GM21423 (cell line): ENCODE measurements around the gene AXIN1.

ENCODE experiments used
- ATAC-seq: cut with Tn5 transposase; IDR thresholded peaks from one replicate; pipeline ENCODE4 v1.9.1; 2021; ENCODE audit warnings: mild to moderate bottlenecking, moderate library complexity; ENCODE audit not compliant: unreplicated experiment

The AXIN1 gene

DNA sequence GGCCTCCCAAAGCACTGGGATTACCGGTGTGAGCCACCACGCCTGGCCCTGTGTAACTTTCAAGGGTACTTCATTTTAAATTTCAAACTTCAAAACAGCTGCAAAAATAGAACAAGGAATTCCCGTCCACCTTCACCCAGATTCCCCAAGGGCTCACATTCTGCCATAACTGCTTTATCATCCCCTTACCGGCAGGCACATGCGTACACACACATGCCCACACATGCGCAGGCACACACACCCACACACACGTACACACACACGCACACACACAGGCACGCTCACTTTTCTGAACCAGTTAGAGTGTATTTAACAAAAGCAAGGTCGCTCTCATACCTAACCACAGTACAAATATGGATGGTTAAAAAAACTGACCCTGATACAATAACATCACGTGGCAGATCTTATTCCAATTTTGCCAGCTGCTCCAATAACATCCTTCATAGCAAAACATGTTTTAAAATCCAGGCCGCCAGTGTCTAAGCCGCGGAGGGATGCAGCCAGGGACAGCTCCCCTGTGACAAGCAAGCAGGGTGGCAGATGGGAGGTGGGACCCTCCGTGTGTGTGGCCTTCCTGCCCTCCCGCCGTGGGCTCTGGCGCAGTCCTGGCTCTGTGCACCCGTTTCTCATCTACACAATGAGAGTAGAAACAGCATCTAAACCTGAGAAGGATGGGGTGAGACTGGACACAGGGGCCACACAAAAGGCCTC, 46.5 kb downstream of the AXIN1 start:
- ATAC-seq = no peak

DNA sequence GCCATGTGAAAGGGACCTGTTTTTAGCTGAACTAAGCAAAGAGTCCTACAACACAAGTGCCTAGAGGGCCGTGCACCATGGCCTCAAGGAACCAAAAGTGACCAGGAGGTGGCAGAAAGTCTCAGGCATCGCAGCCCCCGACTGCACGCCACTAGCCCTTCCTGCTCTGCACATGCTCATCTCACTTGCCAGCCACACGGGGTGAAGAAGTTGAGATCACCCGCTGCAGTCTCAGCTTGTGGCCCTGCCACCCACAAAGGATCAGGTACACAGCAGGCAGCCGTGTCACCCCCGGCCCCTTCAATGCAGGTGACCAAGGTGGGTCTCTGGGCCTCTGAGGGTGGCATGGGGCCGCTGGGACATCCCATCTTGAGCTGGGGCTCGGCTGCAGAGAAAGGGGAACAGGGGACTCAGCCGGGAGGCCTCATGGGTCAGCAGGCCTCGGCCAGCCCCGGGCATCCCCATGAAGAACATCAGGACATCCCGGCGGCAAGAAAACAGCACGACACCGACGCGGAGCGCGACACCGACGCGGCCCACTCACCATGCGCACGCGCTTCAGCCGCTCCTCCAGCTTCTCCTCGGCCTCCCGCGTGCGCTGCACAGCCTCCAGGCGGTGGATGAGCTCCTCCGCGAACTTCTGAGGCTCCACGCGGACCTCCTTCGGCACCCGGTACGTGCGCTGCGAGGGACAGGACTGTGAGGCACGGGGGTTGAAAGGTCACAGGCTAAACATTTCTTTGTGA, 48.6 kb downstream of the AXIN1 start:
- no peak for ATAC-seq

- ATAC-seq = no peak
Observed at GRCh38 chr16:301950-302349, 50.6 kb downstream of the AXIN1 start.

- ATAC-seq = no peak
Observed at GRCh38 chr16:301235-301634, 51.3 kb downstream of the AXIN1 start.

- no peak for ATAC-seq
Observed at GRCh38 chr16:297832-298231, 54.7 kb downstream of the AXIN1 start.

- ATAC-seq = no peak
Observed at GRCh38 chr16:296806-297510, 55.6 kb downstream of the AXIN1 start.

GRCh38 chr16:296276-296675, 56.2 kb downstream of the AXIN1 start:
- no peak for ATAC-seq

DNA sequence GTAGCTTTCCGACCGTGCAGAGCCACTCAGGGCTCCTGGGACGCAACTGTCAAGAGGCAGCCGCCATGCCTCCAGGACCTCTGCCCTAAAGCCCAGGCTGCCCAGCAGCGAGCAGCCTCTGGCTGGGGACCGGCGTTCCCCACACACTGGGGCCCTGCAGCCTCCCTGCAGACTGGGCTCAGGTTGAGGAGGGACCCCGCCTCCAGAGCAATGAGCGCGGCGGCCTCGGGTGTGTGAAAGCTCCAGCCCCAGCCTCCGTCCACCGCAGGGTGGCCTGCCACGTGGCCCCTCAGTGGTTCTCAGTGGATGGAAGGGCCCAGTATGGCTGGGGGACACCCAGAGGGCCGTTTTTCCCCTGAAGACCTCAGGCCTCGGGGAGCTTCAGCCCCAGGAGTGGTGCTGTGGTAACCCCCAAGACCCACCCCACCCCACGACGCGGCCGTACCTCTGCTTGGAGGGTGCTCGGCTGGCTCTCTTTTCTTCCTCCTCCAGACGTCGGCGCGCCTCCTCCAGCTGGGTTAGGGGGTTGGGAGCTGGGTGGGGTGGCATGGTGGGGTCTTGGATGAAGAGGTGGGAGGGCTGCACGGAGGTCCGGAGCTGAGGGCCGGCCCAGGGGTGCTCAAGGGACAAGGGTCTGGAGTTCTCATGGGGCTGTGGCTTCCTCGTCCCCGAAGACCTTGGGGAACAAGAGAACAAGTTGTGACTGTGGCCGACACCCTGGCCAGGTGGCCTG, 59.3 kb downstream of the AXIN1 start:
- ATAC-seq = no peak

DNA sequence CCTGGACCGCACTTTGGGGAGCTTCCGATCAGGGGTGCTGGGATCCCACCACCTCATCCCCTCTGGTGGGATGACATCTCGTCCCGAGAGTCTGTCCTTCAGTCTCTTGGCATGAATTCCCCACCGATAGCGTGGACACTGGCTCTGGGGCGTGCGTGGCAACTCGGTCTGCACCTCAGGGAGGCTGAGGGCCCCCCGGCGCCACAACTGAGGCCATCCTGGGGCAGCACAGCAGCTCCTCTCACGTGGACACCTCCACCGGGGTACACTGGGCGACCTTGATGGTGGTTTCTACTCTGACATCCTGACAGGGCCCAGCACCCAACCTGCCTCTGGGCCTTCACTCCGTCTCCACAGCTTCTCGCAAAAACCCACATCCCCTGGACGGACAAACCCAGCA, 61.0 kb downstream of the AXIN1 start:
- no peak for ATAC-seq

GRCh38 chr16:290681-291405, 61.7 kb downstream of the AXIN1 start:
- no peak for ATAC-seq

- ATAC-seq = no peak
Observed at GRCh38 chr16:290015-290680, 62.4 kb downstream of the AXIN1 start.

DNA sequence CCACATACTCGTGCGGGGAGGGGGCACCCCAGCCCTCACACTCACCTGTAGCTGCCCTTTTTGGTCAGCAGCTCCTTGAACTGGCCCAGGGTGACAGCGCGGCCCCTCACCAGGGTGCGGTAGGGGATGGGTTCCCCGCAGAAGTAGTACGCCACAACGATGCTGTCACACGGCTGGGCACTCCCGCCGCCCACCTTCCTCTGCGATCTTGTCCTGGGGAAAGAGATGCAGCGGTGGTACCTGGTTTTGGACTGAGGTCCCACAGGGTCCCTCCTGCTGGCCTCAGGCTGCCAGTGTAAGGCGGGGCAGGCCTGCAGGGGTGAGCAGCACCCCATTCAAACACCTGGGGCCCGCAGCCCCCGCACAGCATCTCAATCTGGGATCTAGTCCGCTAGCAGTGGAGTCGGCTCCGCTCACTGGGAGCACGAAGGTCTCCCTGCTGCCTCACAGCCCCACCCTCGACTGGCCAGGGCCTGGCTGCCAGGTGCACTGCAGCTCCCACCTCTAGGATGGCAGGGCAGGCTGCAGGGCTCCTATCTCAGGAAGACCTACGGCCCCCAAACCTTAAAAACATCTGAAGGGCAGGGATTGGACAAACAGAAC, 63.0 kb downstream of the AXIN1 start:
- no peak for ATAC-seq

DNA sequence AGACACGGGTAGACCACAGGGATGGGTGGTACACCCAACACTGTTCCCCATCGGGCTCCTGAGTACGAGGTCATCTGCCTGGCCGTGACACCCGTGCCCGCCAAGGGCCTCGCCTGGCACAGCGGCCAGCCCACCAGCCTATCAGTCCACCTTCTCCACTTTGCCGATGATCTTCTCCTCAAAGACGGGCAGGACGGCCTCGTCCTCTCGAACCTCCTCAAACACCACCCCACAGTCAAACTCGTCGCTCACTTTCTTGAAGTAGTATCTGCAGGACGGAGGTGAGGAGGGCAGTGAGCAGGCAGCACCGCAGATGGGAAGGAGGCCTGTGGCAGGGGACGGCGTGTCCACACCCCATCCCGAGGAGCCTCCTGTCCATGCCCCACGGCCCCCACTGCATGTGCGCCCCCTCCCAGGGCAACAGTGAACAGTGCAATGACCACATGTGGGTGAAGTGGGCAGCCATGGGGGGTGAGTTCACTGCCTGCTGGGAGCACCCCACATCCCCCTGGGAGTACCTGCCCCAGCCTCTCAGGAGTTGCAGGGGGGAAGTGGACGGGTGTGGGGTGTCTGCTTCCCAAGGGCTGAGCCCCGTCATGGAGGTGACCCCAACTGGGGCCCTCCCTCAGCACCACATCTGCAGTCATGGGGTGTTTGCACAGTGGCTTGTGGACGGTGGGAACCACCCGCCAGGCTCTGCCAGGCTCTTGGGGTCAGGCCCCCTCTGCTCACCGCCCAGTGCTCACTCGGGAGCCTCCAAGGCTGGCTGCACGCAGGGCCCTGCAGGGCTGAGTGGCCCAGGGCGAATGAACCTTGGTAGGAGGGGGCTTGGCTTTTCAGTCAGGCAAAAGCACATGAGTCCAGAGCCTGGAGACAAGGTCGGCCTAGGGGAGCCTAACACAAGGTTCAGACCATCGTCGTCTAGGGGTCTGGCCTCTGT, 64.3 kb downstream of the AXIN1 start:
- ATAC-seq = no peak

DNA sequence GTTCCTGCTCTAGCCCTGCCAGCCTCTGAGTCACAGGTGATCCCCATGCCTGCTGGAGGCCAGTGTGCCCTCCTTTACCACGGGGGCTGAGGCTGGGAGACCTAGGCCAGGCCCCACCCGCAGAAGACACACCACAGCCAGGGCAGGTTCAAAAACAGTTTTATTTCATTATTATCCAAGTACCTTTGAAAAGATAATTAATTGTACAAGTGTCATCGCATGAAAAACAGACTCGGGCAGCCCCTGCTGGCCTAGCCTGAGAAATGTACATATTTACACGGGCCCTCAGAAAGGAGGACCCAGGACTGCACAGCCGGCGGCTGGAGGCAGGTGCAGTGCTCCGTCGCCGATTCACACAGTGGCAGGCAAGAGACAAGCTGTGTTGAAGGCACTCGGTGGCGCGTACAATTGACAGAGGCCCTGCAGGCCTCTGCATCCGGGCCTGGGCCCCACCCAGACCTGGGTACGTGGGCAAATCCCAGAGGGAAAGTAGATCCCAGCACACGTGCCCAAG, 65.2 kb downstream of the AXIN1 start:
- no peak for ATAC-seq

GRCh38 chr16:286491-287297, 65.8 kb downstream of the AXIN1 start:
- no peak for ATAC-seq

DNA sequence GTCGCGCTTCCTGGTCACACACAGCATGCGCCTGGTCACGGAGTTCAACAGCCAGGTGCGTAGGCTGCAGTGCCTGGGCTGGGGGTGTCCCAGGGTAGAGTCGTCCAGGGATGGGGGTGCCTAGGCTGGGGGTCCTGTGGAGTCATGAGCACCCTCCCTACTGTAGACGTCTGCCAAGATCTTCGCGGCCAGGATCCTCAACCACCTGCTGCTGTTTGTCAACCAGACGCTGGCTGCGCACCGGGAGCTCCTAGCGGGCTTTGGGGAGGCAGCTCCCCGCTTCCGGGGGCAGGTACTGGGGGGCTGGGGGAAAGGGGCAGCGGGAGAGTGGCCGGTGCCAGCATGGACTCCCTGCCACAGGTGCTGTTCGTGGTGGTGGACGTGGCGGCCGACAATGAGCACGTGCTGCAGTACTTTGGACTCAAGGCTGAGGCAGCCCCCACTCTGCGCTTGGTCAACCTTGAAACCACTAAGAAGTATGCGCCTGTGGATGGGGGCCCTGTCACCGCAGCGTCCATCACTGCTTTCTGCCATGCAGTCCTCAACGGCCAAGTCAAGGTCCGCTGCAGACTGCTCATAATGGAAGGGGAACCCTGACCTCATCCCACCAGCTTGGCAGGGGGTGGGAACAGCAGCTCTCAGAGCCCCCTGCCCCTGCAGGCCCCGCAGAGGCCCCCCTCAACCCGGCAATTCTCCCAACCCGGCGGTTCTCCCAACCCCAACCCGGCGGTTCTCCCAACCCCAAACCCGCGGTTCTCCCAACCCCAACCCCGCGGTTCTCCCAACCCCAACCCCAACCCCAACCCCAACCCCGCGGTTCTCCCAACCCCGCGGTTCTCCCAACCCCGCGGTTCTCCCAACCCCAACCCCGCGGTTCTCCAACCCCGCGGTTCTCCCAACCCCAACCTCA, 67.1 kb downstream of the AXIN1 start:
- ATAC-seq = no peak
